GM19467 (cell line): ENCODE results near the gene SYCP2L.
A peak's percentile ranks its signal among the peaks of the same experiment; 100 is the strongest.
"Not testable (repeated sequence)": the region's sequence is repeated elsewhere in the genome, so short reads cannot be mapped to it uniquely, and the experiment has no call there.

Experiments used
- ATAC-seq: cut with Tn5 transposase; IDR thresholded peaks from one replicate; pipeline ENCODE4 v1.9.1; 2021; ENCODE audit warnings: mild to moderate bottlenecking, moderate library complexity; ENCODE audit not compliant: unreplicated experiment

Gene SYCP2L

DNA sequence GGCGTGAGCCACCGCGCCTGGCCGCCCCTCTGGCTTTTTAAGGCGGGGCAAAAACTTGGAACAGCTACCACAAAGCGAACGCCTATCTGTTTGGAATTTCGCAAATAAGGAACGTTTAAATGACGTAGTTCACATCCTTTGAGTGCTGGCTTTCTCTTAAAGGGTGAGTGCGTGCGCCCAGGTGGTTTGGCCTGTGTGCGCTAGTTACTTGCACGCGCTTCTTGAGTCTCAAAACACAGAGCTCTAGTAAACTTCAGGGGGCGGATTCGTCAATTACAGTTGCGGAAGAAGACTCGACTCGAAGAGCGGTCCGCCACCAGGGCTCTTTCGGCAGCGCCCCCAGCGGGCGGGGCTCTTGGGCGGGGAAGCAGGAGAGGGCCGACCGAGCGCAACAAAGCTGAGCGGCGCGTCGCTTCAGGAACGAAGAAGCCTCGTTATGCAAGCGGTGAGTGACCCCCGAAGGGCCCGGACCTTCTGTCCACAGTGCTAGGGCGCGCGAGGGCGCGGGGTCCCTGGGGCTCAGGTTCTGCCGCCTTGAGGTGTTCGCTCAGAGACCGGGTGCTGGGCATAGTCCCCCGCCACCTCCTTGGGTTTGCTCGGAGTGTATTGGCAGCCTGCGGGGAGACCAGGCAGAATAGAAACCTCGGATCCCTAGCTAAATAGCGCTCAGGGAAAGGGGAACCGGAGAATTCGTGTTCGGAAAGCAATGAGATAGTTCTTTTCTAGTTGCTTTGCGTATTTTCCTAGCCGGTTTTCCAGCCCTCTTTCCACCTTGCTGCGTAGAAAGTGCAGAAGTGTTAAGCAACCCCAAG, at the start of gene SYCP2L:
TSS of gene SYCP2L (plus strand) at position 362 of the 812 bp plus-strand sequence. CDS start at position 437, 75 bp downstream.
- ATAC-seq = peak; percentile 51

DNA sequence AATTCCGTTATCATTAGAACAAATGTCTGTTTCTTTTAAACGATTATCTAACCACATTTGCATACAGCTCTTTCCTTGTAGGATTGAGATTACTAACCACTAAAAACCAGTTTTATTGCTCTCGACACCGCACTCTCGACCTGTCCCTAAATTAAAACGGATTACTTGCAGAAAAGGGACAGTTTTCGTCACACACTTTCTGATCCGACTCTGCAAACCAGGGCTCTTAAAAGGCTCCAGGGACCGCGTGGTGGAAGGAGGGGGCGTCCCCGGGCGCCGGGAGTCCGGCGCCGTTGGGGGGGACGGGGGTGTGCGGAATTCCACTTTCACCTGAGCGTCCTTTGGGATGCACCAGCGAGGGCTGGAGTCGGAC, 49.2 kb upstream of the SYCP2L start:
- ATAC-seq = no peak

DNA sequence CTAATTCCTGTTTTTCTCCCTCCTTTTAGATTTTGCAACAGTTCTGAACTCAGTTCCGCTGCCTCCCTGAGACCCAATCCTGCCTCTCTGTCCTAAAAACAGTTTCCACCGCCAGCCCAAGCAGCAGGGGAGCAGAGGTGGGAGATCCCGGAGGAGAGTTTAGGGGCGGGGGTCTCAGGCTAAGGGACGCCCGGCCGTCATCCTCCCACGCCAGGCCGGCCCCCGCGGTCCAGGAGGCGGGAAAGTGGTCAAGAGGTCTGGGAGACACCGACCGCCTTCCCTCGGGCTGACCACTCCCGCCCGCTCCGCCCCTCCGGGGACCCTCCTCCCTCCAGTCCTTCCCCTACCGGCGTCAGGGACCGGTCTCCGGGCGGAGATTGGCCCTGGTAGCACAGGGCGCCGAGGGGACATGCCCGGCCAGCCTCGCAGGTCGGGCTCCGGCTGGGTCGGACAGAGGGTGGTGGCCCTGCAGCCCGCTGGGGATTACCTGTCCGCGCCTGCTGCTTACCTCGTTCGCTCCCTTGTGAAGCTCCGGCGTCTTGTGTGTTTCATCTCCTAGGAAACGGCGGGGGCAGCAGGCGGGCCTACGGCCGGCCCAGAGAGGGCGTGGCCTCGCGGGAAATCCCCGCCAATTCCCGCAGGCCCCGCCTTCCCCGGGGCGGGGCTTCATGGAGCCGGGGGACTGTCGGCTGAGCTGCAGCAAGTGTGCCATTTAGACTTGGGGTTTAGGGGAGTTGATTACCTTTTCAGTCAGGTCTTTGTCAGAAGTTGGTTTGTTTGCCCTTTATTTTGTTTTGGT, 48.7 kb upstream of the SYCP2L start, which contains the start of gene MAK:
TSS of gene MAK (minus strand) at position 545 of the 799 bp plus-strand sequence. CDS start 7,891 bp downstream, outside the sequence.
- ATAC-seq = peak; percentile 84

GRCh38 chr6:10838794-10839333, 48.0 kb upstream of the SYCP2L start:
- peak; percentile 61 for ATAC-seq

DNA sequence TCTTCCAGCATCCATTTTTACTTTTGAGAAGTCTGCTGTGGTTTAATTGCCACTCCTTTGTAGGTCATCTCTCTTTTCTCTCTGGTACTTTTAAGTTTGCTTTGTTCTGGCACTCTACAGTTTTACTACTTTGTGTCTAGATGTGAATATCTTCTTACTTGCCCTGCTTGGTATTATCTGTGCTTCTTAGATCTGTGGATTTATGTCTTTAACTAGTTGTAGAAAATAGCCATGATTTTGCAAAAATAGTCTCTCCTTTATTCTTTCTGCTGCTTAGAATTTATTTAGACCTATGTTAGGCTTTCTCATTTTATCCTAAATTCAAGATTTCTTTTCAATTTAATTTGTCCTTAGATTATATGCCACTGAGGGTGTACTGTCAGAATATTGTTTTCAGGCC, 43.3 kb upstream of the SYCP2L start:
- ATAC-seq = no peak

DNA sequence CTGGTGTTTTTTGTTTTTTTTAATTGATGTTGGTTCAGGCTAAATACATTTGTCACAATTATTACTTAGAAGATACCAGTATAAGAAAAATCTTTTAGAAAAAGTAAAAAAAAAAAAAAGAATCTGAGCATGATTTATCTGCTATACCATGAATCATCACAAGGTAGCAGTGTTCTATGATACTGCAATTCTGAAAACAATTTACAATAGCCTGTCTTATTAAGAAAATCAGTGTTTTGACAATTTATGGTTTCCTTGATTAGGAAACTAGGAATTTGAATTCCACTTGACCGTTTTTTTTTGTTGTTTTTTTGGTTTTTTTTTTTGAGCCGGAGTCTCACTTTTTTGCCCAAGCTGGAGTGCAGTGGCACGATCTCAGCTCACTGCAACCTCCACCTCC, 39.2 kb upstream of the SYCP2L start:
- no peak for ATAC-seq

- no peak for ATAC-seq
These were observed 37.0 kb upstream of the SYCP2L start for GRCh38 chr6:10849901-10850300.

- no peak for ATAC-seq
These were observed 36.1 kb upstream of the SYCP2L start for GRCh38 chr6:10850728-10851127.

GRCh38 chr6:10852361-10852960, 34.4 kb upstream of the SYCP2L start:
- no peak for ATAC-seq

DNA sequence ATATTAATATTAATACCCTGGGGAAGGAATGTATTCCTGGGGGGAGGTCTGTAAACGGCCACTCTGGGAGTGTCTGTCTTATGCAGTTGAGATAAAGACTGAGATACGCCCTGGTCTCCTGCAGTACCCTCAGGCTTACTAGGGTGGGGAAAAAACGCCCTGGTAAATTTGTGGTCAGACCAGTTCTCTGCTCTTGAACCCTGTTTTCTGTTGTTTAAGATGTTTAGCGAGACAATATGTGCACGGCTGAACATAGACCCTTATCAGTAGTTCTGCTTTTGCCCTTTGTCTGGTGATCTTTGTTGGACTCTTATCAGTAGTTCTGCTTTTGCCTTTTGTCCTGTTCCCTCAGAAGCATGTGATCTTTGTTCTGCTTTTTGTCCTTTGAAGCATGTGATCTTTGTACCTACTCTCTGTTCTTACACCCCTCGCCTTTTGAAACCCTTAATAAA, 33.0 kb upstream of the SYCP2L start:
- ATAC-seq = not testable (repeated sequence)

- ATAC-seq = no peak
These were observed 31.8 kb upstream of the SYCP2L start for GRCh38 chr6:10854922-10855632.

DNA sequence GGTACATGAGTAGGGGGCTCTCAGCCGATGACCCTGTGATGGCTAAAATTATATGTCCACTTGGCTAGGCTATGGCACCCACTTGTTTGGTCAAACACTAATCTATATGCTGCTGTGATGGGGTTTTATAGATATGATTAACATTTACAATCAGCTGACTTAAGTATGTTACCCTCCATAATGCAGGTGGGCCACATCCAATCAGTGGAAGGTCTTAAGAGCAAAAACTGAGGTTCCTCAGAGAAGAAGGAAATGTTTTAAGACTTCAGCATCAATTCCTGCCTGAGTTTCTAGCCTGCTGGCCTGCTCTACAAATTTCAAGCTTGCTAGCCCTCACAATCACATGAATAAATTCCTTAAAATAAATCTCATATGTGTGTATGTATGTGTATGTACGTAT, 29.6 kb upstream of the SYCP2L start:
- no peak for ATAC-seq

- ATAC-seq = no peak
These were observed 25.8 kb upstream of the SYCP2L start for GRCh38 chr6:10861086-10861485.

- no peak for ATAC-seq
These were observed 24.5 kb upstream of the SYCP2L start for GRCh38 chr6:10862361-10862760.

- not testable (repeated sequence) for ATAC-seq
These were observed 23.8 kb upstream of the SYCP2L start for GRCh38 chr6:10863031-10863430.

GRCh38 chr6:10866709-10867108, 20.1 kb upstream of the SYCP2L start:
- ATAC-seq = not testable (repeated sequence)

GRCh38 chr6:10867952-10868351, 18.9 kb upstream of the SYCP2L start:
- ATAC-seq = no peak

- ATAC-seq = no peak
These were observed 13.5 kb upstream of the SYCP2L start for GRCh38 chr6:10873374-10873773.

DNA sequence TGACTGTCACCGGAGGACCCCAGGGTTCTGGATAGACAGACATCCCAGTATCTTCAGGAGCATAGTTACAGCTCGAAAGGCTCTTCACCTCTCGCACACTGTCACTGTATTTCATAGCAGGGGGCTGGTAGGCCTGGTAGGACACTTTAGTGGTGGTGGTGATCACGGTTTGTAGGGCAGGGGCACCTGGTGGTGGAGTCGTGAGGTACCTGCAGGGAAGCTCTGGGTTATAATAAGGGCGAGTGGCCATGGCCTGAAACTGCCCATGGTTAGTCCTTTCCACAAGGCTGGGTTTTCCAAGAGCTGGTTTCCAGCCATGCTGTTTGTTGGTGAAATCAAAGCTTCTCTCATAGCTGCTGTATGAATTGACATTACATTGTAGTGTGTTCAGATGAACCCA, 12.6 kb upstream of the SYCP2L start:
- ATAC-seq = no peak

DNA sequence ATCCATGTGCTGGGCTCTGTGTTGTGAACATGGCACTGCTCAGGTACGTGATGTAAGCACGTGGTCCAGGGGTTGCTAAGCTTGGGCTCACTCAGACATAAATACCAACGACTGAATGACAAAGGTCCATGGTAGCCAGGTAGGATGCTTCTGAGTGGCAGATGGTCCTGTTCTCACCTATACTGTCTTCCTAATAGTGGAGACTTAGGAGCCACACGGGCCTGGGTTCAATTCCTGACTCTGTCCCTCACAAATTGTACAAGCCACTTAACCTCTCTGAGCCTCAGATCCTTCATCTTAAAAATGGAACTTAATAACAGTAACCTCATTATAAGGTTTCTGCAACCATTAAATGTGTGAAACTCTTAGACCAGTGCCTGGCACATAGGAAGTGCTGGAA, 11.8 kb upstream of the SYCP2L start:
- ATAC-seq = no peak

DNA sequence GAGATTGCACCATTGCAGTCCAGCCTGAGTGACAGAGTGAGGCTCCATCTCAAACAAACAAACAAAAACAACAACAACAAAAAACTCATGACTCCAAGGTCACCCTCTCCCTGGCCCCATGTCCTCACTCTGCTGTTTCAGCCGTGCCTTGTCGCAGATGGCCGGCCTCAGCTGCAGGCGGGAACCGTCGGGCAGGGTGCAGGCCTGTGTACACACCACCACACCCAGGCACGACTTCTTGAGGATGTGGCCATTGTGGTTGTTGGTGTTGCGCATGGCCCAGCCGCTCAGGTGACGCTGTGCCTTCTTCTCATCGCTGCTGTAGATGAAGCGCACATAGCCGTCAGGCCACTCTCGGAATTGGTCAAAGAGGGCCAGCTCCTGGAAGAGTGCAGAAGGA, 9.8 kb upstream of the SYCP2L start:
- ATAC-seq = no peak
